H1 (cell line): ENCODE data around the gene RASD2. TPM values are rescaled to one million over a fixed set of nuclear protein-coding genes. Genes with fewer than 3 reads are reported as not detected.

Source experiments
- CTCF ChIA-PET: fragments of 300-600 bp; sonication (Branson Sonifier 250); formaldehyde crosslinking; loops from one replicate; lab custom pipeline; 2021; ENCODE audit not compliant: partially characterized antibody; lab: Charles Lee
- POLR2A ChIA-PET: fragments of 300-600 bp; sonication (Branson Sonifier 250); formaldehyde crosslinking; loops from one replicate; lab custom pipeline; 2021; ENCODE audit warnings: inconsistent platforms; ENCODE audit not compliant: partially characterized antibody; lab: Charles Lee
- DNase-seq, 2 experiments: peaks; one replicate each; pipeline versions ENCODE4 v3.0.0 to v3.0.0-alpha.2; 2010 to 2022; ENCODE audit warnings: low spot score in 2 of 2, low read depth in 1 of 2, mixed read lengths in 1 of 2
- FAIRE-seq: peaks from 2 replicates; lab custom pipeline; 2011; peaks lifted over from hg19 to GRCh38; lab: Jason Lieb, UNC
- H2AFZ ChIP-seq: 2 replicates; pipeline ENCODE4 v1.8.1; 2012; ENCODE audit warnings: low read length, inconsistent platforms
- H2AK5ac ChIP-seq: 2 replicates; pipeline ENCODE4 v1.6.1; 2013; ENCODE audit warnings: low read depth, low read length
- H2BK120ac ChIP-seq: replicated peaks from 2 replicates; pipeline ENCODE3; 2013; ENCODE audit warnings: low read depth, low read length, inconsistent platforms
- H2BK12ac ChIP-seq: 2 replicates; pipeline ENCODE4 v1.6.1; 2013; ENCODE audit warnings: low read depth, low read length
- H2BK15ac ChIP-seq: 2 replicates; pipeline ENCODE4 v1.6.1; 2013; ENCODE audit warnings: low read length
- H2BK20ac ChIP-seq: 2 replicates; pipeline ENCODE4 v1.6.1; 2013; ENCODE audit warnings: low read length
- H2BK5ac ChIP-seq: 2 replicates; pipeline ENCODE4 v1.6.1; 2013; ENCODE audit warnings: low read depth, low read length
- H3K14ac ChIP-seq: 2 replicates; pipeline ENCODE4 v1.6.1; 2013; ENCODE audit warnings: inconsistent platforms; ENCODE audit not compliant: insufficient read length
- H3K18ac ChIP-seq: 2 replicates; pipeline ENCODE4 v1.6.1; 2013; ENCODE audit warnings: low read length; ENCODE audit errors: extremely low read depth
- H3K23ac ChIP-seq: 2 replicates; pipeline ENCODE4 v1.6.1; 2013; ENCODE audit warnings: inconsistent platforms; ENCODE audit not compliant: insufficient read length
- H3K23me2 ChIP-seq: 2 replicates; pipeline ENCODE4 v1.6.1; 2013; ENCODE audit warnings: low read depth, low read length
- H3K27ac ChIP-seq: 2 replicates; pipeline ENCODE4 v1.6.1; 2011; ENCODE audit warnings: low read depth, low read length, inconsistent platforms
- H3K27me3 ChIP-seq, 4 experiments: replicated peaks in 1 of 4; 1 replicate in 1 of 4; 2 replicates in 3 of 4; pipeline versions ENCODE4 v1.6.1 to v1.8.1; 2011 to 2013; ENCODE audit warnings: low read length in 3 of 4, mild to moderate bottlenecking in 3 of 4, inconsistent platforms in 2 of 4, mixed read lengths in 2 of 4, moderate library complexity in 1 of 4; ENCODE audit not compliant: control insufficient read depth in 3 of 4, insufficient read depth in 3 of 4; ENCODE audit errors: extremely low read depth in 1 of 4
- H3K36me3 ChIP-seq, 4 experiments: 2 replicates each; pipeline versions ENCODE4 v1.6.1 to v1.8.1; 2011 to 2013; ENCODE audit warnings: mild to moderate bottlenecking in 4 of 4, low read length in 3 of 4, moderate library complexity in 2 of 4, control low read depth in 1 of 4, inconsistent platforms in 1 of 4; ENCODE audit not compliant: insufficient read depth in 4 of 4, control insufficient read depth in 2 of 4
- H3K4ac ChIP-seq: replicated peaks from 2 replicates; pipeline ENCODE3; 2013; ENCODE audit warnings: low read length, low read depth, mixed read lengths, inconsistent platforms; ENCODE audit not compliant: insufficient read length
- H3K4me1 ChIP-seq, 4 experiments: replicated peaks in 1 of 4; 1 replicate in 1 of 4; 2 replicates in 3 of 4; pipeline versions ENCODE4 v1.6.1 to v1.8.1; 2011 to 2013; ENCODE audit warnings: low read length in 3 of 4, inconsistent platforms in 2 of 4, mixed read lengths in 1 of 4; ENCODE audit not compliant: insufficient read depth in 4 of 4, control insufficient read depth in 3 of 4
- H3K4me2 ChIP-seq, 2 experiments: 2 replicates each; pipeline versions ENCODE4 v1.6.1 to v1.8.1; 2011 to 2013; ENCODE audit warnings: low read depth in 2 of 2, low read length in 2 of 2, control low read depth in 1 of 2, inconsistent platforms in 1 of 2, mild to moderate bottlenecking in 1 of 2; ENCODE audit not compliant: insufficient read depth in 1 of 2
- H3K4me3 ChIP-seq, 4 experiments: fragments of 200-600, 300-600 bp in 1 of 4; sonication (generic), shearing (Covaris generic), sonication (Bioruptor Twin) in 1 of 4; 2 replicates each; pipeline versions ENCODE4 v1.5.1 to v1.8.1; 2011 to 2016; ENCODE audit warnings: low read length in 4 of 4, low read depth in 3 of 4, control low read depth in 2 of 4, inconsistent platforms in 2 of 4, mild to moderate bottlenecking in 2 of 4, mixed read lengths in 1 of 4, moderate library complexity in 1 of 4; ENCODE audit not compliant: insufficient read depth in 2 of 4; ENCODE audit errors: extremely low read depth in 1 of 4
- H3K56ac ChIP-seq: replicated peaks from 2 replicates; pipeline ENCODE3; 2013; ENCODE audit warnings: low read depth, mild to moderate bottlenecking, mixed read lengths, low read length, inconsistent platforms; ENCODE audit not compliant: insufficient read length
- H3K79me1 ChIP-seq: 2 replicates; pipeline ENCODE4 v1.6.1; 2013; ENCODE audit warnings: low read depth, low read length, control low read depth
- H3K79me2 ChIP-seq, 2 experiments: 2 replicates each; pipeline versions ENCODE4 v1.6.1 to v1.8.1; 2012 to 2013; ENCODE audit warnings: low read length in 2 of 2, mild to moderate bottlenecking in 2 of 2, inconsistent platforms in 1 of 2; ENCODE audit not compliant: insufficient read depth in 2 of 2, control insufficient read depth in 1 of 2
- H3K9ac ChIP-seq, 4 experiments: replicated peaks in 1 of 4; 1 replicate in 1 of 4; 2 replicates in 3 of 4; pipeline versions ENCODE4 v1.6.1 to v1.8.1; 2011 to 2013; ENCODE audit warnings: low read depth in 3 of 4, low read length in 3 of 4, control low read depth in 2 of 4, mild to moderate bottlenecking in 2 of 4, moderate library complexity in 2 of 4, inconsistent platforms in 1 of 4; ENCODE audit errors: extremely low read depth in 1 of 4
- H3K9me3 ChIP-seq, 2 experiments: 2 replicates each; pipeline versions ENCODE4 v1.6.1 to v1.8.1; 2012 to 2013; ENCODE audit warnings: mild to moderate bottlenecking in 2 of 2, moderate library complexity in 2 of 2, control low read depth in 1 of 2, inconsistent platforms in 1 of 2, low read depth in 1 of 2, low read length in 1 of 2, mixed read lengths in 1 of 2; ENCODE audit not compliant: insufficient read depth in 2 of 2
- H4K20me1 ChIP-seq, 2 experiments: replicated peaks in 1 of 2; 2 replicates each; pipeline versions ENCODE3 to v1.8.1; 2011 to 2013; ENCODE audit warnings: inconsistent platforms in 2 of 2, low read length in 2 of 2, mild to moderate bottlenecking in 1 of 2; ENCODE audit not compliant: insufficient read depth in 2 of 2, control insufficient read depth in 1 of 2
- H4K5ac ChIP-seq: 2 replicates; pipeline ENCODE4 v1.6.1; 2013; ENCODE audit warnings: low read length, low read depth, mixed read lengths, inconsistent platforms; ENCODE audit not compliant: insufficient read length
- H4K8ac ChIP-seq: 2 replicates; pipeline ENCODE4 v1.8.0; 2013; ENCODE audit warnings: mild to moderate bottlenecking, moderate library complexity, low read length, inconsistent platforms; ENCODE audit not compliant: insufficient read depth; ENCODE audit errors: extremely low read depth
- H4K91ac ChIP-seq: replicated peaks from 2 replicates; pipeline ENCODE3; 2013; ENCODE audit warnings: low read length, mixed read lengths, inconsistent platforms; ENCODE audit not compliant: insufficient read length
- BACH1 ChIP-seq: IDR thresholded peaks from 2 replicates; pipeline ENCODE4 v1.6.1; 2012; ENCODE audit warnings: low read length, improper control_type of control experiment
- CBX8 ChIP-seq: fragments of 300-800, 300-1000 bp; sonication (generic); IDR thresholded peaks from 2 replicates; pipeline ENCODE4 v1.7.1; 2016; ENCODE audit warnings: low read depth, low read length, borderline replicate concordance
- CTBP2 ChIP-seq: IDR thresholded peaks from 2 replicates; pipeline ENCODE4 v1.7.0; 2011; ENCODE audit warnings: borderline replicate concordance, mild to moderate bottlenecking, moderate library complexity, mixed read lengths, low read length; ENCODE audit not compliant: insufficient read depth, insufficient read length
- EP300 ChIP-seq, 2 experiments: IDR thresholded peaks; 1 replicate in 1 of 2; 2 replicates in 1 of 2; pipeline ENCODE4 v1.6.1; 2011 to 2012; ENCODE audit warnings: low read depth in 2 of 2, low read length in 2 of 2, mild to moderate bottlenecking in 2 of 2, borderline replicate concordance in 1 of 2, inconsistent platforms in 1 of 2, moderate library complexity in 1 of 2
- RBBP5 ChIP-seq: IDR thresholded peaks from 2 replicates; pipeline ENCODE4 v1.7.1; 2012; ENCODE audit warnings: low read depth, mild to moderate bottlenecking, inconsistent platforms, low read length, moderate library complexity, borderline replicate concordance
- TEAD4 ChIP-seq: IDR thresholded peaks from 2 replicates; pipeline ENCODE4 v1.6.1; 2012; ENCODE audit warnings: low read depth, low read length, inconsistent platforms, mixed read lengths
- WGBS, 2 experiments: shearing (Covaris generic) in 1 of 2; methylation state at CpG; one replicate each; pipeline versions ENCODE4 v1.1.6 to v1.1.7; 2013 to 2015; ENCODE audit warnings: low lambda C conversion rate in 2 of 2, mixed read lengths in 2 of 2, inconsistent platforms in 1 of 2, low coverage in 1 of 2, missing lambda C conversion rate in 1 of 2; ENCODE audit not compliant: insufficient replicate concordance in 2 of 2, insufficient coverage in 1 of 2, insufficient read length in 1 of 2; ENCODE audit errors: extremely low coverage in 1 of 2, missing lambda C conversion rate in 1 of 2; 5-methylcytosine and 5-hydroxymethylcytosine counted together
- polyA plus RNA-seq, 7 experiments: library from polyadenylated mRNA; depleted of rRNA in 3 of 7; stranded (reverse) in 5 of 7; unstranded in 2 of 7; fragments of >200 nt in 5 of 7; fragments of 200-250 nt in 2 of 7; gene quantifications; 1 replicate in 5 of 7; 2 replicates in 1 of 7; 4 replicates in 1 of 7; pipeline versions ENCODE4 v1.2.1 to v1.2.3, GENCODE V29; 2011 to 2013; ENCODE audit warnings: missing spikeins in 2 of 7, mixed read lengths in 2 of 7
- total RNA-seq: library from RNA; stranded (reverse); fragmentation: NEBNext Ultra II Directional; extraction: Animal tissue kit (Norgen Biotek cat#: 25700); gene quantifications from 2 replicates; pipeline ENCODE4 v1.2.1, GENCODE V29; 2021

RASD2 gene
- total and polyA plus RNA-seq, 2 of the 8 experiments (the other 6 are each of a cell fraction or from before 2014, with no cell fraction given), result 1.9 to 5.1 TPM

GRCh38 chr22:35509451-35509850 is 31.2 kb upstream of the RASD2 start:
- ChIA-PET POLR2A (interaction anchor here (0.7 to 1.0 kb wide), 3 partner anchors 12 to 65 kb away, joined by 3 read pairs; partner anchors contain the start of gene RASD2), CTCF (interaction anchor here (1.0 to 2.0 kb wide), 5 partner anchors 12 to 78 kb away, joined by 3 to 7 read pairs (median 5); no protein-coding TSS in a partner anchor)
- no peak overlapping the region for H4K5ac ChIP-seq

More at GRCh38 chr22:35509451-35509850, 31.2 kb upstream of the RASD2 start:
- FAIRE-seq (no peak), DNase-seq (no peak)
- Histone ChIP-seq H4K8ac (no peak overlapping the region), H2AFZ (no peak overlapping the region), H3K79me1 (no peaks in the 10 kb centered on the region), H3K23me2 (no peaks in the 10 kb centered on the region), H3K56ac (no peak overlapping the region), H3K4me2 (no peak overlapping the region), H3K4me3 (no peak overlapping the region), H3K14ac (no peak overlapping the region), H4K20me1 (no peaks in the 10 kb centered on the region), H2BK12ac (no peak overlapping the region), H2AK5ac (no peak overlapping the region), H4K91ac (no peak overlapping the region), H3K23ac (no peak overlapping the region), H3K79me2 (no peaks in the 10 kb centered on the region), H3K18ac (no peak overlapping the region), H3K27me3 (no peaks in the 10 kb centered on the region; a peak in 1 of 7 replicates), H3K4me1 (peaks cover 3 to 9% (median 6%) of the 10 kb centered on the region in 4 experiments; a peak in 6 of 7 replicates), H3K27ac (no peak overlapping the region), H2BK15ac (no peak overlapping the region), H3K36me3 (no peaks in the 10 kb centered on the region), H2BK5ac (no peak overlapping the region), H3K4ac (no peak overlapping the region), H2BK20ac (no peak overlapping the region), H3K9ac (no peak overlapping the region), H3K9me3 (no peaks in the 10 kb centered on the region), H2BK120ac (no peak overlapping the region)
- TF ChIP-seq CTBP2 (no peak), EP300 (IDR thresholded peaks at IDR 0.05; ENCODE audit: borderline replicate concordance in 1 of 2, low read depth in 2 of 2, low read length in 2 of 2) (no peak), BACH1 (no peak), CBX8 (no peak), TEAD4 (no peak), RBBP5 (no peak)
- 85% methylated on average over 10 of the region's 10 CpGs; no CpG with 5 or more reads in 1 of the 2 experiments for WGBS, 2 experiments
